WI38 (cell line): ENCODE measurements around the gene PPP1R12A.
A peak's percentile ranks its signal among the peaks of the same experiment; 100 is the strongest.

ENCODE experiments used
- H3K4me3 ChIP-seq: 2 replicates; pipeline ENCODE4 v1.5.1; 2011; ENCODE audit warnings: low read depth, mild to moderate bottlenecking, control low read depth, low read length
- TF ChIP-seq, protein P1 (sequence below): IDR thresholded peaks from 2 replicates; pipeline ENCODE4 v1.5.1; 2012; ENCODE audit warnings: low read depth, mild to moderate bottlenecking, control low read depth, low read length

The PPP1R12A gene

DNA sequence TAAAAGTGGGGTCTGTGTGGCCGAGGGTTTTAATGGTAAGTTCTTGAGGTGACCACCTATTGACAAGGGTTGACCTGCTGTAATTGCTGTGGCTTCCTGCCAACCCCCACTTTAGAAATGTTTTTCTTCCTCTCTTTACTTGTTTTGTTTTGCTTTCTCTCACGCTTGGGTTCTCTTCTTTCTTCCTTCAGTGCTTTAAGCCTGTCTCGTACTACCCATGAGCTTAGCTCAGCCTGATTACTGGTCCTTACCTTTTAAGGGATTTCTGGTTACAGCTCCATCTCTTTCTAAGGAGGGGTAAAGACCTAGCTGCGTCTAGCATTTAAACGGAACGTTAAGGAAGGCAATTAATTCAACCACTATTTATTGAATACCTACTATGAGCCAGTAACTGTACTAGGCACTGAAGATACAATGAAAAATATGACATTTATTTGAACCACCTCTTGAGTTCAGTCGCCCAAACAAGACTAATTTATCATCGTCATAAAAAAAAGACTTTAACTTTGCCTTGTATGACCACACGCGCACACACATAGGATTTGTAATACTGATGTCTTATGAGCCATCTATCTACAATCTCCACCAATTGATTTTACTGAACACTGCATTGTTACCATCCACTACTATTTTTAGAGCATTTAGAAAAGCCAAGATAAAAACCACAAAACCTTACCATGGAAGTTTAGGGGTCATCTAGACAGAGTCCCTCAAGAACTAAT, 888 bp upstream of the PPP1R12A start:
- peak overlapping the region; percentile 81 for H3K4me3 ChIP-seq
- TF ChIP-seq, protein P1, sequence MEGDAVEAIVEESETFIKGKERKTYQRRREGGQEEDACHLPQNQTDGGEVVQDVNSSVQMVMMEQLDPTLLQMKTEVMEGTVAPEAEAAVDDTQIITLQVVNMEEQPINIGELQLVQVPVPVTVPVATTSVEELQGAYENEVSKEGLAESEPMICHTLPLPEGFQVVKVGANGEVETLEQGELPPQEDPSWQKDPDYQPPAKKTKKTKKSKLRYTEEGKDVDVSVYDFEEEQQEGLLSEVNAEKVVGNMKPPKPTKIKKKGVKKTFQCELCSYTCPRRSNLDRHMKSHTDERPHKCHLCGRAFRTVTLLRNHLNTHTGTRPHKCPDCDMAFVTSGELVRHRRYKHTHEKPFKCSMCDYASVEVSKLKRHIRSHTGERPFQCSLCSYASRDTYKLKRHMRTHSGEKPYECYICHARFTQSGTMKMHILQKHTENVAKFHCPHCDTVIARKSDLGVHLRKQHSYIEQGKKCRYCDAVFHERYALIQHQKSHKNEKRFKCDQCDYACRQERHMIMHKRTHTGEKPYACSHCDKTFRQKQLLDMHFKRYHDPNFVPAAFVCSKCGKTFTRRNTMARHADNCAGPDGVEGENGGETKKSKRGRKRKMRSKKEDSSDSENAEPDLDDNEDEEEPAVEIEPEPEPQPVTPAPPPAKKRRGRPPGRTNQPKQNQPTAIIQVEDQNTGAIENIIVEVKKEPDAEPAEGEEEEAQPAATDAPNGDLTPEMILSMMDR: no peak

DNA sequence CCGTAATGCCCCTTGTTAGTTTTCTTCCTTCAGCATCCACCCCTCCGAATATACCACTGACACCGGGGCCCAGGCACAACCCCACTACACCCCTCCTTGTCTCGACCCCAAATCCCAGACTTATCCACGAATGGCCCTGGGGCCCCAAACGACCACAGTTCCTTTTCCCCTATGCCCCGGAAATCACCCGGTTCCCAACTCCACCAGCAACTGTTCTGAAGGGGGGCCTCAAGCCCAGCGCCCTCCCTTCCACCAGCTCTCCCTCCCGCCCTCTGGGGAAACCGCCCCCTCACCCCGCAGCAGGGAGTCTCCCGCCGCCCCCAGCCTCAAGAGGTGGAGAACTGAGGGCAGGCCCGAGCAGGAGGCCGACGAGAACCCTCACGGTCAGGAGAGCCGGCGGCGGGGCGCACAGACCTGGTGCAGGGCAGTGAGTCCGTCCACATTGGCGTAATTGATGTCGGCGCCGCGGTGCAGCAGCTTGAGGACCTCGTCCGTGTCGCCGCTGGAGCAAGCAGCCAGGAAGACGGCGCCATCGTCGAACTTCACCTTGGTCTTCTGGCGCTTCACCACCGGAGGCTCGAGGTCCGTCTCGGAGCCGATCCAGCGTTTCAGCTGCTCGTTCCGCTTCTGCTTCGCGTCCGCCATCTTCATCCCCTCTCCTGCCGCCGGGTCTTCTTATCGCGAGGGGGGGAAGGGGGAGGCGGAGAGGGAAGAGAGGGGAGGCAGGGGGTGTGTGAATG, 446 bp downstream of the PPP1R12A start:
- TF ChIP-seq, protein P1: no peak
- peak overlapping the region; percentile 81 for H3K4me3 ChIP-seq

DNA sequence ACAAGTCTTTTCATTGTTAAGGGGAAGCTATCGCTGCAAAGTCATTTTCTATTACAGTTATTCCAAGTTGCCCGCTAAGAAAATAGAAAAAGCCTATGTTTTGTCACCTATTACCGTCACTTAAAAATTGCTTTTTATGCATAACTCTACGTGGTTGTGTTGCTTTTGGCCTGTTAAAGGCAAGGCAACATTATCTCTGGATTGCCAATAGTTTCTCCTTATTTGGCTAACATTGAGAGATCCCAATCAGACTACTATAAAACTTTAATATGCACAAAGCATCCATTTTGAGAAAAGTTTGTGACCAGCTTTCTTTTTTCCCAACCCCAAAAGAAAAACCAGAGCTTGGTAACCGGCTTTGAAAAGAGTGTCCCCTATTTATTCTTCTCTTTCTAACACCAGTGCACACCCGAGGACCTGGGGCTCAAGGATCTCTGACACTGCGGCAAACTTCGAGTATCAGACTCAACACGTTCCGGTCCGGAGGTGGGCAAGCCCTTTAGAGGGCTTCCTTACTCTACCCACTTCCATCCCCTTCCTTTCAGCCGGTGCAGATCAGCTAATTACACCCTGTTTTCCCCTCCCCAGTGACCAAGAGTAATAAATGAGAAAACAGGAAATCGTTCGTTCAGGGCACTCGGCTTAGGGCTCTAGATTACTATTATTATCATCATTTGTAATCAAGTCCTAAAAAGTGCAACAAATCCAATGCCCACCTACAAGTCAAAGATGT, 1.2 kb downstream of the PPP1R12A start:
- TF ChIP-seq, protein P1: no peak
- H3K4me3 ChIP-seq: peak overlapping the region; percentile 81

DNA sequence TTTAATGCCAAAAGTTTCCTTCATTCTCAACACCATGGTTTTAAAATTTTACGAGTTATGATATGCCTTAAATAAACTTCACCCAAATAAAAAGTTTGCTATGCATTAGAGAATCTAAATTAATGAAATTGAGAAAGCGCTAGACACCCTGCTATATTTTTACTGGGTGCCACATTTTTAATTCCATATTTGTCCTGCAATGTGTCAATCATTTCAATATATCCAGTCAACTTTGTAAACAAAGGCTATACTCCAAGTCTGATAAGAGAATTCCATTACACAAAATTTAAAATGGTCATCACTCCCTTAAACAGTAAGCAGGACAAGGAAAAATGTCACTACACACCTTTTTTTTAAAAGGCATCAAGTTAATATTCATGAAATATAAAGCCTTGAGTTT, 1.9 kb downstream of the PPP1R12A start:
- TF ChIP-seq, protein P1: no peak

DNA sequence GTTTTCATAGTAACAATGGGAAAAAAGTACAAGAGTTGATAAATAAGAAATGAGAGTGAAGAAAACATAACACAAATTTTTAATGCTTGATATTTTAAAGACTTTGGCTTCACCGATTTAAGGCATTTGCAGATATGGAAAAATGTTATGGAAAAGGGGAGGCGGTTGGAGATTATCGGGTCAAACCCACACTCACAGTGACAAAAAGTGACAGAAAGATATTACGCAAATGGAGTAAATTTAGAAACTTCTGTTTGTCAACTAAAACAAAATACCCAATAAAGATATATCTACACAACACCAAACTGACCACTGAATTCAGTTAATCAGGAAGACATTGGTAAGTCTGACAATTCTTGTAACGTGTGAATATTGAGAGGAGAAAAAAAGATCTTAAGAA, 2.5 kb downstream of the PPP1R12A start:
- peak overlapping the region; percentile 81 for H3K4me3 ChIP-seq
- TF ChIP-seq, protein P1: no peak

More for the DNA sequence above, 1.9 kb downstream of the PPP1R12A start:
- H3K4me3 ChIP-seq: peak overlapping the region; percentile 81

DNA sequence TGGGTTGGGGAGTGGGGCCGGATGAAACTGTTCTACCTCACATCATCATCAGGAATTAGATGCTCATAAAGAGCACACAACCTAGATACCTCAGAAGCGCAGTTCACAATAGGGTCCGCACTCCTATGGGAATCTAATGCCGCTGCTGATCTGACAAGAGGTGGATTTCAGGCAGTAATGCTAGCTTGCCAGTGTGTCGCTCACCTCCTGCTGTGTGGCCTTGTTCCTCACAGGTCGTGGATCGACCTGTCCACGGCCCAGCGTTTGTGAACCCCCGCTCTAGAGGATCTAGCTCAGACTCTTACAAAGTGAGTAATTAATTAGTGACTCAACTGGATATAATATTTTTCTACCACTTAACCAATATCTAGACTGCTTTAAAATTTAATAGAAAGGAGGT, 5.8 kb downstream of the PPP1R12A start:
- TF ChIP-seq, protein P1: no peak
- no peak overlapping the region for H3K4me3 ChIP-seq
